ENCODE data around the gene CAND1.

Gene CAND1

DNA sequence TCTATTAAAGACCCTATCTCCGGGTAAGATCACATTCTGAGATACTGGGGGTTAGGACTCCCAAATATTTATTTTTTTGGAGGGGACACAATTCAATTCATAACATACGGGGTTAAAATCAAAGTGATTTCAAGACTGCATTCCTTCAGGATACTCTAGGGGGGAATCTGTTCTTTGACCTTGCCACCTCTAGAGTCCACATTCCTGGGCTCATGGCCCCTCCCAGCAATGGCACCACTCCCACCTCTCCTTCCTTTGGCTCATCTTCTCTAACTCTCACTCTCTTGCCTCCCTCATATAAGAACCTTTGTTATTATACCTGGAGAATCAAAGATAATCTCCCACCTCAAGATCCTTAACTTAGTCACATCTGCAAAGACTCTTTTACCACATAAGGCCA, 79.5 kb downstream of the CAND1 start:
- DNase-seq, result no peak

DNA sequence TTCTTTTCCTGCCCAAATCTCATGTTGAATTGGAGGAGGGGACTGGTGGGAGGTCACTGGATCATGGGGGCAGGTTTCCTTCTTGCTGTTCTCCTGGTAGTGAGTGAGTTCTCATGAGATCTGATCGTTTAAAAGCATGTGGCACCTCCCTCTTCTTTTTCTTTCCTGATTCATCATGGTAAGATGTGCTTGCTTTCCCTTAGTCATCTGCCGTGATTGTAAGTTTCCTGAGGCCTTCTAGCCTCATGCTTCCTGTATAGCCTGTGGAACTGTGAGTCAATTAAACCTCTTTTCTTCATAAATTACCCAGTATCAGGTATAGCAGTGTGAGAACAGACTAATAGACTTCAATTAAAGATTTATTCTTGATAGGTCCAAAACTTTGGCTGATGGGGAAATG, 83.5 kb downstream of the CAND1 start:
- no peak for DNase-seq

DNA sequence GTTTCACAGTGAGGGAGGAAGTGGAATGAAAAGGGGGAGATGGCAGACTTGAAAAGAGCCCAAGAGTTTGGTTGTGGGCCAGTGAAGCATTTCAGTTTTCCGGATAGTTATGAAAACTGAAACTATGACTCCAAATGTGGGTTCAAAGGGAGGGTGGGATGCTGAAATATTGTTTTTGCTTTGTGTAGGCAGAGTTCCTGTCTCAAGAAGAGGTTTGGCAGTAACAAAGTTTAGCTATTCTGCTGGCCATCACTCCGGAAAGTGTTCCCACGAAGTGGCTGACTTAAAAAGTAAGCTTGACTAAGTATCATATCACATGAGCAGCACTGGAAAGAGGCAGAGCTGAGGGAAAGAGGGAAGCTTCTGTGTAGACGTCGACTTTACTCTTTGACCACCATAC, 85.2 kb downstream of the CAND1 start:
- DNase-seq, result no peak

DNA sequence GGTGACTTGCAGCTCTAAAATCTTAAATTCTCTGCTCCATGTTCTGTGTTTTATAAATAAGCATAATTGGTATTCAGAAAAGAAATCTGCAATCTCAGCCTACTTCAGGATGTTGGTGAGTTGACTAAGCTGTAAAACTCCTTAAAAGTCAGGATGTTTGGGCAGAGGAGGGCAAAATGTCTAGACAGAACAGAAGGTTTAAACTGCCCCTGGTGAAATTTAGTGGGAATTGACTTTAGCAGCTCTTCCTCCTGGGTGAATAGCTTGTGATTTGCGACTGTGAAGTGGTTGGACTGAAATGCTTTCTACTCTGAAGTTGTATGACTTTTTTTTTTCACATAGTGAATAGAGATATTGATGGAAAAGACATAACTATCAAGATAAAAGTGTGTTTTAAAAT, 85.8 kb downstream of the CAND1 start:
- DNase-seq, result no peak

DNA sequence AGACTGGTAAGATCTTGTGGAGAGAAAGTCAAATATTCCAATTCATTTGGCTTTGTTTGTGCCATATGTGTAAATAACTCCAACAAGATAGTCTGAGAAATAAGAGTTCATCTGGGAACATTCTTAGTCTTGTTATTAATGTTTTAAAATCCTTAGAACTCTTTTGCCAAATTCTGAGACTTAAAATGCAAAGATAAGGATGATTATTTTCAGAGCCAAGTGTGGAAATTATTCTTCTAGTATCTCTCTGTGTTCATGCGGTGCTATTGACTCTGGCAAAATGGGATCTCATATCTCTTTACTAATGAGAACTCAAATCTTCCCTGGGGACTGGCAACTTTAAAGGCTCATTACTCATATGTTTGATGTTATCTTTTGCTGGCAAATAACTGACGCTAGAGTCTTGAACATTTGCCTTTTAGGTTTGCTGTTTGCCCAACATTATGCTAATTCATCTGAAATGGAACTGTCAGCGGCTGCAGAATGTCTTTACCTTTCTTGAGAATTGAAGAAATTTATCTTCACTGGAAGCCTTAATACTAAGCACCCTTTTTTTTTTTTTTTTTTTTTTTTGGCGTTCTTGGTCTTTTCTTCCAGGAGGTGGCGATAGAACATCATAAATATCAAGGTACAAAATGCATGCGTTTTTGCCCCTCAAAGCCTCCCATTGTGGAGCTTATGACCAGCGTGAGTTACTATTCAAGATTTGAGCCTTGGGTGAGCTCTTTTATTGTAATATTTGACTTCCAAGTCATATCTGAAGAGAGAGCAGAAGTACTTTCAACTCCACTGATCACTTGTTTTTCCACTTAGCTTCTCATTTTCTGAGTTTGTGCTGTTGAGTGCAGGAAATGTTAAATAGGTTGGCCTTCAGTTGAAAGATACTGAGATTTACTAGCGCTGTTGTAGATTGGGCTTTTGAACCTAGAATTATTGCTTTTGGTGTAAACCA, 86.5 kb downstream of the CAND1 start:
- DNase-seq, result peak; percentile 18 to 71

DNA sequence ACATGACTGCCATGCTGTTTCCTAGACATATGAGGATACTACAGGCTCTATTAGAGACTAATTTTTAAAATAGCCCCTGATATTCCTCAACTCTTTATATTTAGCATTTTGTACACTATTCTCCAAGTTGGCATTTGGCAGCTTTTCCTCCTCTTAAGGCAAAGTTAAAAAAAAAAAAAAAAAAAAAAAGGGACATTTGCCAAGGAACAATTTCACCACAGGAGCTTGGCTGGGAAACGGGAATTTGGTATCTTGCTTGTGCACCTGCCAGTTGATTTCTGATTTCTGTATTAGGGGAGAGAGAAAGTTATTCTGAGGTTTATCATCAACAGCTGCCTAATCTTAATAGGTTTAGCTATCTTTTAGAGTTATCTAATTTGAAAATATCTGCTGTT, 87.2 kb downstream of the CAND1 start:
- no peak for DNase-seq

DNA sequence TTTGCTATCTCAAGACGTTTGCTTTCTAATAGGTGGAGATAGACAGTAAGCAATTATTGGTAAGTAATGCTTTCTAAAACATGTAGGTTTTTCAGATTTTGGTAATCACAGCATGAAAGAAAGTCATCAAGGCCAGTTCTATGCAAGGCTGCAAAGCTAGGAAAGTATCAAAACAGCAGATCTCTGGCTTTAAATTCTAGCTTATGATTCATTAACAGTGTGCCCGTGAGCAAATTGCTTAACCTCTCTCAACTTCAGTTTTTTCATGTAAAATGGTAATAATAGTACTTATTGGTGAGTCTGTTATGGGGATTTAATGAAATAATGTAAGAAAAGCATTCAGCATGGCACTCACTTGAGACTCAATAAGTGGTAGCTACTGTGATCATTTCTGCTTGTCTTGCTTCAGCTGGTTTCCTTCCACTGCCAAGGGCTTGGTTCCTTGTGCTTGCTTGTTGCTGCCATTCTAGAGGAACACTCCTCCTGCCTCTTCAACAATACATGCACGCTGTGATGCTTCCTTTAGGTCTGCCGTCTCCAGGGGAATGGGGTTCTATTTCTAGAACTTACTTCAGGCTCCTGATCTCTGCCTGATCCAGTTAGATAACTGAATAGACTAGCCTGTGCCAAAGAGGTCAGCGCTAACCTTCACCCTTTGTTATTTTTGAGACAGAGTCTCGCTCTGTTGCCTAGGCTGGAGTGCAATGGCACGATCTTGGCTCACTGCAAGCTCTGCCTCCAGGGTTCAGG, 88.4 kb downstream of the CAND1 start:
- no peak for DNase-seq

DNA sequence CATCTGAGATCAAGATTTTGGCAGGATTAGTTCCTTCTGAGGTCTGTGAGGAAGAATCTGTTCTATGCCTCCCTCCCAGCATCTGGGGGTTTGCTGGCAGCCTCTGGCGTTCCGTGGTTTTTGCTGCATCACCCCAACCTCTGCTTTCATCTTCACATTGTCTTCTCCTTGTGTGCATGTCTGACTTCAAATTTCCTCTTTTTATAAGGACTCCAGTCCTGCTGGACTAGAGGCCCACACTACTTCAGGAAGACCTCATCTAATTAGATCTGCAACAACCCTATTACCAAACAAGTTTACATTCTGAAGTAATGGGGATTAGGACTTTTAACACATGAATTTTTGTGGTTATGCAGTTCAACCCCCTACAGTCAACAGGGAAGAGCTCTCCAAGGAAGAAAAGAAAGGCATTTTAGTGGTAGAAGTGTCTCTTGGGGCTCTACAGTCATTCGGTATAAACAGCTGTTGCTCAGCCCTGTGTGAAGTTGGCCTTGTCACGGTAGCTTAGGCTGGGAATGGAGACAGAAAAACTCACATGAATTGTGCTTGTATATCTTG, 89.7 kb downstream of the CAND1 start:
- peak; percentile 17 to 49 for DNase-seq

DNA sequence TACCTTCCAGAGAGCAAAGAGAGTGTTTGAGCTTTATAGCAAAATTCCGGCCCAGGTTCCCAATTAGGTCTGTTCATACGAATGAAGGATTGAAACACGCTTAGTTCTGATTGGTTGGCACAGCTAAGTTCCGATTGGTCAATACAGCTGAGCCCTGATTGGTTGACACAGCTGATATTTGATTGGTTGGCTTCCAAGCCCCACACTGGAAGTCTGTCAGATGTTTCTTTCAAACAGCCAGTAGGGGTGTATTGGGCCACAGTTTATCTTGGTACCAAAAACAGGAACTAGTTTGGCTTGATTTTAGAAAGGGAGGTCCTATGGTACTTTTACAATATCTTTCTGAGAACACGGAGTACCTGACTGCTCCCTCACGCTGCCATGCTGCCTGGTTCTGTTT, 93.4 kb downstream of the CAND1 start:
- no peak for DNase-seq

DNA sequence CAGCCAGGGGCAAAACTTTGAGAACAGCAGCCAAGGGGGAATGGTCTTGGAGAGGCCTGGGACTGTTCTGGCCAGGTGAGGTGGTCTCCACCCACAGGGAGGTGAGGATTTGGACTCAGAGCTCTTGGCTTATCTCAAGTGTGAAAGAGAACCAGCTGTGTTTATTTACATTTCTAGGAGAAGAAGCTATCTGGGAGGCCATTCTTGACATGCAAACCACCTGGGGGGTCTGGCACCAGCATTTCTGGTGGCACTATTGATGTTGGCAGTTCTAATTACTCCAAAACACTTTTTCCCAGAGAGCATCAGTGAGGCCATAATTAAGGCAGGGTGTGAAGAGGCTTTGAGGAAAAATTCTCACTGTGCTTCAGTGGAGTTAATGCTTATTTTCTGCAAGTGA, 95.1 kb downstream of the CAND1 start:
- DNase-seq, result no peak

DNA sequence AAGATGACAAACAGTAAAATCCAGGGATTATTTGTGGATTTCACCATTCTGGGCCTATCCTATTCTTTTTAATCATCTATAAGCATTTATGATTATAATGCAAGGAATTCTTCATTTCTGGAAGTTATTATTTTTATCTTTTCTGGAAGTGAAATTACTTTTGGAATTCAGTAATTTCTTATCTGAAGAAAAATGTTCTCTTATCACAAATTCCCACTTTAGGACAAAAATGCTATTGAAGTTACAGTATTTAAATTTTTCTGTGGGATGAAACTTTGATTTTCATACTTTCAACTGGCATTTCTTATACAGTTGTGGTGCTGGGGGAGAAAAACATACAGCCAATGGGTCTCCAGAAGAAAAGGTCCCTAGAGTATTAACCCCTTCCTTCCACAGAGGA, 96.0 kb downstream of the CAND1 start:
- no peak for DNase-seq

DNA sequence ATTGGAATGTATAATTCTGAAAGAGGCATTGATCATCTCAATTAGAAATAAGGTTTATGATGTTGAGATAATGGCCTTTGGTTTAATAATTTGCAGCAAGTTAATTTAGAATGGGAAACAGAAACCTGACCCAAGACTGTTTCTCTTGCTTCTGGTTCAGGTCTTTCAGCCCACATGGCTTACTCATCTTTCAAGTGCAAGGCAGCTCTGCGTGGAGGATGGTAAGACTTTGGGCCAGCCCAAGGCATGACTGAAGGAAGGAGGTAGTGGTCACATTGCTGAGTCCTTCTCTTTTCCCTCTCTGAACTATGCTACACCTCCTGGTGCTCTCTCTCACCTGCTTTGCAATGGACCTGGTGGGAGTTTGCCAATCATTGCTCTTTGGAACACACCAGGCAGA, 98.7 kb downstream of the CAND1 start:
- DNase-seq, result no peak

Measured in NCI-H187 (cell line).